Measurements from ENCODE around the gene PKD2L1. TPM values are rescaled to one million over a fixed set of nuclear protein-coding genes. Genes with fewer than 3 reads are reported as not detected.
"Not testable (repeated sequence)": the region's sequence is repeated elsewhere in the genome, so short reads cannot be mapped to it uniquely, and the experiment has no call there.

The PKD2L1 gene
- total RNA-seq, 2 donors from 2014 or later, result not detected

DNA sequence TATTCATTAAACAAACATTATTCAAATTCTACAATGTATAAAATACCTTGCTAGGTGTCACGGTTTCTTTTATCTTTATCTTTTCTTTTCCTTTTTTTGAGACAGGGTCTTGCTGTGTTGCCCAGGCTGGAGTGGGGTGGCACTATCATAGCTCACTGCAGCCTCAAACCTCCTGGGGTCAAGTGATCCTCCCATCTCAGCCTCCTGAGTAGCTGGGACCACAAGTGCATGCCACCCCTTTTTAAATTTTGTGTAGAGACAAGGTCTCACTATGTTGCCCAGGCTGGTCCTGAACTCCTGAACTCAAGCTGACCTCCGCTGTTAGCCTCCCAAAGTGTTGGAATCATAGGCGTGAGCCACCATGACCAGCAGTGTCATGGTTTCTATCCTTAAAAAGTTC, 25.6 kb downstream of the PKD2L1 start:
- Histone ChIP-seq H3K36me3 (no peaks in the 10 kb centered on the region), H3K4me1 (no peaks in the 10 kb centered on the region), H3K27ac (no peak overlapping the region), H3K4me3 (no peak overlapping the region), H3K27me3 (no peaks in the 10 kb centered on the region), H3K9me3 (no peaks in the 10 kb centered on the region)
- TF ChIP-seq CTCF (IDR thresholded peaks at IDR 0.05), result no peak
- no peak for DNase-seq (ENCODE audit: low spot score)

DNA sequence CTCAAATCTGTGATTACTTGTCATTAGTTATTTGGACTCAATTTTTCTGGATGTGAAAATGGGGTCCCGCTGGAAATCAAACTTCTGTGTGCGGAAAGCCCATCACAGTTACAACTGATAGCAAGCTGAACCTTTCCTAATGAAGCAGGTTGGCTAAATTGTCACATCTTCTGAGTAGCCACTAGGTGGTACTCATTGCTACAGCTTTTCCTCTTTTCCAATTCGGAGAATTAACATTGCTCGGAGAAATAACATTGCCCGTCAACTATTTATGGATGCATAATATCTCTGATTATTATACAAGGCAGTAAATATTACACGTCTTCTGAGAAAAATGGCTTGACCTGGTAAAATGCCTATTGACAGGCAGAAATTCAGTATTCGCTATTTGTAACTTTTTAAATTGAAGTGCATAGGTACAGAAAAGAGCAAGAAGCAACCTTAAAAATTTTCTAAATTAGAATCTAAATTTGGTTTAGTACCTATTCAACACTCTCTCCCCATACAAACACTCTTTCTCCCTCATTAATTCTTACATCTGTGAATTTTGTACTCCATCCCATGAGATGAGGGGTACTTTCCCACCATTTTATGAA, 26.2 kb downstream of the PKD2L1 start:
- TF ChIP-seq CTCF (IDR thresholded peaks at IDR 0.05), result peak; percentile 45 to 61
- H3K27me3 ChIP-seq, result no peaks in the 10 kb centered on the region
- no peaks in the 10 kb centered on the region for H3K4me1 ChIP-seq
- H3K27ac ChIP-seq, result no peak overlapping the region
- no peak overlapping the region for H3K4me3 ChIP-seq
- H3K9me3 ChIP-seq, result no peaks in the 10 kb centered on the region
- no peak for DNase-seq (ENCODE audit: low spot score)
- H3K36me3 ChIP-seq, result no peaks in the 10 kb centered on the region

DNA sequence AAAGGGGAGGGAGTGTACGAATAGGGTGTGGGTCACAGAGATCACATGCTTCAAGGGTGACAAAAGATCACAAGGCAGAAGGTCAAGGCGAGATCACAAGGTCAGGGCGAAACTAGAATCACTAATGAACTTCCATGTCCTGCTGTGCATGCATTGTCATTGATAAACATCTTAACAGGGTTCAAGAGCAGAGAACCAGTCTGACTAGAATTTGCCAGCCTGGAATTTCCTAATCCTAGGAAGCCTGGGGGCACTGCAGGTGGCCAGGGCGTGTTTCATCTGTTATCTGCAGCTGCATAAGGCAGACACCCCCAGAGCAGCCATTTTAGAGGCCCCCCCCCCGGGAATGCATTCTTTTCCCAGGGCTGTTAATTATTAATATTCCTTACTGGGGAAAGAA, 28.9 kb downstream of the PKD2L1 start:
- H3K27ac ChIP-seq; DNase-seq (ENCODE audit: low spot score); H3K36me3 ChIP-seq; H3K27me3 ChIP-seq; H3K4me3 ChIP-seq; H3K4me1 ChIP-seq; H3K9me3 ChIP-seq: not testable (repeated sequence)

DNA sequence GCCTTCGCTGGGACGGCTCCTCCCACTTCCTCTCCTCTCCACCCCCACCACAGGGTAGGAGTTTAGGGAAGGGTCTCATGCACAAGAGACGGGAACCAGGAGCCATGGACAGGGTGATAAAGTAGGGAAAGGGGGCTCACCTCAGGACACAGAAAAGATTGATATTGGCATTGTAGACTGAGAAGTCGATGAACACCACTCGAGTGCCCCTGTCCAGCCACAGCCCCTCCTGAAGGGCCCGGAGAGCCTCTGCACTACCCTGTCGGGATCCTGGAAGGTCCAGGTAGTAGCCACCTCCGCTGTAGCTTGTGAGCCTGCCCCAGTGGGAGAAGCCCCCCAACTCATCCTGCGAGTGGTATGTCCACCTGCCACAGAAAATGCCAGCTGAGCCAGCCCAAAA, 32.8 kb downstream of the PKD2L1 start:
- H3K27ac ChIP-seq, result no peak overlapping the region
- TF ChIP-seq CTCF (IDR thresholded peaks at IDR 0.05), result no peak
- DNase-seq (ENCODE audit: low spot score), result no peak
- no peaks in the 10 kb centered on the region for H3K9me3 ChIP-seq
- no peak overlapping the region for H3K4me3 ChIP-seq
- no peaks in the 10 kb centered on the region for H3K4me1 ChIP-seq
- H3K36me3 ChIP-seq, result no peaks in the 10 kb centered on the region
- no peaks in the 10 kb centered on the region for H3K27me3 ChIP-seq

DNA sequence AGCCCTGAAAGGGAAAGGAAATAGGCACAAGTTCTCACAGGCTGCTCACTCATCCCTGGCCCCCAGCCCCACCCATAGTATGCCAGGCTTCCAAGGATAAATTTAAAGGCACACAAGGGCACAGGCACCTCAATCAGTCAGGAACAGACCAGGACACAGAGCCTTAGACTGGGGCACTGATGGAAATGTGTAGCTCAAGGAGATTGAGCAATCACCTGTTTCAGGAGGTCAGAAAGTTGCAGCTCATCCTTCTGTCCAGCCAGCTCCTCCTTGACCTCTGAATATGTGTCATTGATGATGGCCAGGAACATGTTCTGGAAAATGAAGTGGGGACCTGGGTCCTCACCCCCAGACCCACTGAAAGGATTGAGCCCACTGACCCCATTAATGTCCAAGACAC, 37.0 kb downstream of the PKD2L1 start:
- no peak for DNase-seq (ENCODE audit: low spot score)
- H3K27me3 ChIP-seq, result no peaks in the 10 kb centered on the region
- no peak for TF ChIP-seq CTCF (IDR thresholded peaks at IDR 0.05)

GRCh38 chr10:100292300-100292699, 37.7 kb downstream of the PKD2L1 start:
- H3K27ac ChIP-seq, H3K4me3 ChIP-seq, H3K4me1 ChIP-seq, H3K36me3 ChIP-seq, H3K9me3 ChIP-seq, H3K27me3 ChIP-seq: not testable (repeated sequence)
- DNase-seq (ENCODE audit: low spot score), result peak; percentile 69

More for the DNA sequence above, 37.0 kb downstream of the PKD2L1 start:
- Histone ChIP-seq H3K36me3 (no peaks in the 10 kb centered on the region), H3K4me3 (no peak overlapping the region), H3K4me1 (no peaks in the 10 kb centered on the region), H3K27ac (no peak overlapping the region), H3K9me3 (no peaks in the 10 kb centered on the region)

DNA sequence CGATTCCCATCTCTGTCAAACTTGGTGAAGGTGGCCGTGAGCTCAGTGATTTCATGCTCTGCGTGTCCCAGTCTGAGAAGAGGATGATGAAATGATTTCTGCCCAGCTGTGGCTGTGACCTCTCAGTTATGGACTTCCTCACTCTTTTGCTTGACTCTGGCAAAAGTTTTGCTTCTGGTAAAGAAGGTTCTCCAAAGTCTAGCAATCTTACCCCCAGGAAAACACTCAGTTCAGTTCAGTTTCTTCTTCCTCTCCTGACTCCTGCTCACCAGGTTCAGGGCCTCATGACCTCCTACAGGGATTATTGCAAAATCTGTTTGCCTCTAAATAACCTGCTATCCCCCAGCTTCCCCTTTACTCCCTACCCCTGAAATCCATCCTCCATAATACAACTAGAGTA, 38.7 kb downstream of the PKD2L1 start:
- Histone ChIP-seq H3K9me3 (no peaks in the 10 kb centered on the region), H3K4me3 (no peak overlapping the region), H3K36me3 (no peaks in the 10 kb centered on the region), H3K27ac (no peak overlapping the region), H3K27me3 (no peaks in the 10 kb centered on the region), H3K4me1 (peaks cover 0 to 4% of the 10 kb centered on the region in 2 donors)
- no peak for TF ChIP-seq CTCF (IDR thresholded peaks at IDR 0.05)
- DNase-seq (ENCODE audit: low spot score), result no peak
